Fibroblast of peridontal ligament (primary cell): ENCODE measurements around the gene DDIT3.

Experiments used
- DNase-seq: peaks from one replicate; pipeline ENCODE4 v3.0.0-alpha.2; 2010; ENCODE audit errors: extremely low read depth

DDIT3 gene

GRCh38 chr12:57547288-57548012 lies 27.1 kb upstream of the DDIT3 start:
- no peak for DNase-seq

- peak; percentile 97 for DNase-seq
These were observed 26.3 kb upstream of the DDIT3 start, which contains the start of gene DCTN2 for GRCh38 chr12:57546438-57547287. DCTN2 (minus strand) TSS chr12:57547192; CDS start chr12:57547063, 129 bp downstream.

GRCh38 chr12:57545809-57546437 lies 25.6 kb upstream of the DDIT3 start:
- no peak for DNase-seq

GRCh38 chr12:57543581-57543980 lies 23.3 kb upstream of the DDIT3 start:
- no peak for DNase-seq

GRCh38 chr12:57541717-57542116 lies 21.4 kb upstream of the DDIT3 start:
- DNase-seq: no peak

GRCh38 chr12:57541001-57541400 lies 20.7 kb upstream of the DDIT3 start:
- no peak for DNase-seq

- no peak for DNase-seq
These were observed 18.9 kb upstream of the DDIT3 start for GRCh38 chr12:57539134-57539768.

GRCh38 chr12:57536597-57536942 lies 16.3 kb upstream of the DDIT3 start:
- no peak for DNase-seq

- DNase-seq: no peak
These were observed 15.7 kb upstream of the DDIT3 start for GRCh38 chr12:57535764-57536596.

GRCh38 chr12:57534991-57535543 lies 14.8 kb upstream of the DDIT3 start:
- no peak for DNase-seq

- no peak for DNase-seq
These were observed 13.9 kb upstream of the DDIT3 start for GRCh38 chr12:57534250-57534649.

GRCh38 chr12:57533108-57533507 lies 12.8 kb upstream of the DDIT3 start:
- DNase-seq: no peak

- DNase-seq: no peak
These were observed 11.5 kb upstream of the DDIT3 start for GRCh38 chr12:57531836-57532235.

GRCh38 chr12:57530396-57531142 lies 10.3 kb upstream of the DDIT3 start:
- DNase-seq: no peak

GRCh38 chr12:57529831-57530230 lies 9.5 kb upstream of the DDIT3 start:
- no peak for DNase-seq

- no peak for DNase-seq
These were observed 8.7 kb upstream of the DDIT3 start for GRCh38 chr12:57528831-57529555.

GRCh38 chr12:57528176-57528575 lies 7.9 kb upstream of the DDIT3 start:
- DNase-seq: no peak

- no peak for DNase-seq
These were observed 6.9 kb upstream of the DDIT3 start for GRCh38 chr12:57527184-57527583.

GRCh38 chr12:57526477-57527126 lies 6.3 kb upstream of the DDIT3 start:
- DNase-seq: no peak
